ENCODE data around the gene SHCBP1L. TPM values are rescaled to one million over a fixed set of nuclear protein-coding genes. Genes with fewer than 3 reads are reported as not detected.

SHCBP1L gene
- total RNA-seq, 4 donors from 2014 or later: 1.0 TPM; not detected in 3

DNA sequence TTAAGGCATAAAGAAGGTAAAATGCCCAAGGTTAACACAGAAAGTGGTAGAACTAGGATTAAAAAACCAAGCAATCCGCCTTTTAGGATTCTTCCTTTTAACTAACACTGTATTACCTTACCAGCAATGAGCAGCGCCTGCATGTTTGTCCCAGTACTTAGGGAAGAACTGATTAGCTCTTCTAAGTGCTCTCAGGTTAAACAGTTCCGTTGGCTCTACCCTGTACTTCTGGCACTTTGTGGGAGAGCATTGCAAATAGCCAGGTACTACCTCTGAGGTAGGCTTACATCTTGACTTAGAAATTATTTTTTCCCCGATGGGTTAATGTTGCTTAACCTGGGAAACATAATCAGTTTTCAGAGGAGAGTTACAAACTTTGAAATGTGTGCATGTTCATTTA is 92.3 kb downstream of the SHCBP1L start:
- no peak for DNase-seq
- Histone ChIP-seq H3K36me3 (no peaks in the 10 kb centered on the region), H3K27me3 (no peaks in the 10 kb centered on the region), H3K9me3 (no peaks in the 10 kb centered on the region), H3K4me3 (no peak overlapping the region), H3K4me1 (no peaks in the 10 kb centered on the region), H3K27ac (no peak overlapping the region)
- intact Hi-C loops (cut with DNase I; ENCODE audit: low total_unique reads): no loop called here
- TF ChIP-seq, protein P1, sequence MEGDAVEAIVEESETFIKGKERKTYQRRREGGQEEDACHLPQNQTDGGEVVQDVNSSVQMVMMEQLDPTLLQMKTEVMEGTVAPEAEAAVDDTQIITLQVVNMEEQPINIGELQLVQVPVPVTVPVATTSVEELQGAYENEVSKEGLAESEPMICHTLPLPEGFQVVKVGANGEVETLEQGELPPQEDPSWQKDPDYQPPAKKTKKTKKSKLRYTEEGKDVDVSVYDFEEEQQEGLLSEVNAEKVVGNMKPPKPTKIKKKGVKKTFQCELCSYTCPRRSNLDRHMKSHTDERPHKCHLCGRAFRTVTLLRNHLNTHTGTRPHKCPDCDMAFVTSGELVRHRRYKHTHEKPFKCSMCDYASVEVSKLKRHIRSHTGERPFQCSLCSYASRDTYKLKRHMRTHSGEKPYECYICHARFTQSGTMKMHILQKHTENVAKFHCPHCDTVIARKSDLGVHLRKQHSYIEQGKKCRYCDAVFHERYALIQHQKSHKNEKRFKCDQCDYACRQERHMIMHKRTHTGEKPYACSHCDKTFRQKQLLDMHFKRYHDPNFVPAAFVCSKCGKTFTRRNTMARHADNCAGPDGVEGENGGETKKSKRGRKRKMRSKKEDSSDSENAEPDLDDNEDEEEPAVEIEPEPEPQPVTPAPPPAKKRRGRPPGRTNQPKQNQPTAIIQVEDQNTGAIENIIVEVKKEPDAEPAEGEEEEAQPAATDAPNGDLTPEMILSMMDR (IDR thresholded peaks at IDR 0.05): no peak
- no peak for TF ChIP-seq POLR2A (IDR thresholded peaks at IDR 0.05)

DNA sequence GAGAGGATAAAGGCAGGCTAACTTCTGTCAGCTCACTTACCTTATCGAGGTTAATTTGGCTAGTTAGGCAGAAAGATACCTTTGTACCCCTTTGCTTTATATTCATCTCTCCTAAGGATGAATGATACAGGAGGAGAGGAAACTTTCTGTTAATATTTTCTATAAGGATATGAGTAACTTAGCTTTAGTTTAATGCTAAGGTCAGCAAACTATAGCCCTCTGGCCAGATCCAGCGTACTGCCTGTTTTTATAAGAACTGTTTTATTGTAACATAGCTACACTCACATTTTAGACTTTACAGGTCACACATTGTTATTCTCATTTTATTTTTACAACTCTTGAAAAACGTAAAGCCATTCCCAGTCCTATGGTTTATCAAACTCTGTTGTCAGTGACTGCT is 95.8 kb downstream of the SHCBP1L start:
- intact Hi-C loops (cut with DNase I; ENCODE audit: low total_unique reads): no loop called here

DNA sequence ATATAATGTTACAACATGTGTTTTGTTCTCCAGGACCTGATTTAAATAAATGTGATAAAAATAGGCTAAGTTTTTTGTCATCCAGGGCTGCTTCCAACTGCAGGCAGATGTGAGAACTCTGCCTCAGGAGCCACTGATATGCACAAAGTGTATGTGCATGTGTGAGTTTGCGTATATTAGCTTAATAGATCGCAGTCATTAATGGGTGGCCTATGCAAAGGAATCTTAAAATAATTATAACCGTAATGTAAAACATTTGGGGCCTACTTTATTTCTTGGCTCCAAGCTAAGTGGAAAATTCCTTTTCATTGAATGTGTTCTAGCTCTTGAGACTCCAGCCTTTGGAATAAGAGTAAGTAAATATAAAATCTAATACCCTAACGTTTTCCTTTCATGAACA is 97.1 kb downstream of the SHCBP1L start:
- Histone ChIP-seq H3K27ac (no peak overlapping the region), H3K27me3 (no peaks in the 10 kb centered on the region), H3K36me3 (no peaks in the 10 kb centered on the region), H3K4me1 (no peaks in the 10 kb centered on the region), H3K4me3 (no peak overlapping the region), H3K9me3 (no peaks in the 10 kb centered on the region)
- DNase-seq: no peak
- intact Hi-C loops (cut with DNase I; ENCODE audit: low total_unique reads): no loop called here
- no peak for TF ChIP-seq POLR2A (IDR thresholded peaks at IDR 0.05)
- TF ChIP-seq, protein P1 (IDR thresholded peaks at IDR 0.05): no peak

More for the DNA sequence above, 95.8 kb downstream of the SHCBP1L start:
- no peak overlapping the region for H3K27ac ChIP-seq
- H3K4me3 ChIP-seq: no peak overlapping the region
- H3K27me3 ChIP-seq: no peaks in the 10 kb centered on the region
- H3K4me1 ChIP-seq: no peaks in the 10 kb centered on the region
- TF ChIP-seq, protein P1 (IDR thresholded peaks at IDR 0.05): no peak
- no peak for TF ChIP-seq POLR2A (IDR thresholded peaks at IDR 0.05)
- no peak for DNase-seq
- H3K9me3 ChIP-seq: no peaks in the 10 kb centered on the region
- no peaks in the 10 kb centered on the region for H3K36me3 ChIP-seq

DNA sequence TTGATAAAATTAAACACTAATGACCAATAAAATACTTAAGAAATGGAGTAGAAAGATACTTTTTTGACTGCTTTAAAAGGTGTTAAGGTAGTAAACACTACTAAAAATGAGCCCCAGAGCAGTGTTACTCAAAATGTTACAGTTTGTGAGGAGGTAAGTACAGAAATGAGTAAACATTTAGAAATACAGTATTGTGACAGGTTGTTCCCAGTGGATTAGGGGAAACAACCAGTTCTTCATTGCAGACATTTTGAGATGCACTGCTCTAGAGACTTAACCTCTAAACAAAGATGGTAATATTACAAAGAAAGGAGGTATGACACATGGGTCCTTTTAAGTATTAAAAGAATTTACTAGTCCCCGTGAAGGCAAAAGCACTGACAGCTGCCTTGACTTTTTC is 101.1 kb downstream of the SHCBP1L start:
- H3K36me3 ChIP-seq: no peaks in the 10 kb centered on the region
- H3K4me3 ChIP-seq: no peak overlapping the region
- no peaks in the 10 kb centered on the region for H3K9me3 ChIP-seq
- intact Hi-C loops (cut with DNase I; ENCODE audit: low total_unique reads): no loop called here
- no peak for DNase-seq
- no peak overlapping the region for H3K27ac ChIP-seq
- TF ChIP-seq, protein P1 (IDR thresholded peaks at IDR 0.05): no peak
- TF ChIP-seq POLR2A (IDR thresholded peaks at IDR 0.05): no peak
- H3K4me1 ChIP-seq: no peaks in the 10 kb centered on the region
- H3K27me3 ChIP-seq: no peaks in the 10 kb centered on the region

DNA sequence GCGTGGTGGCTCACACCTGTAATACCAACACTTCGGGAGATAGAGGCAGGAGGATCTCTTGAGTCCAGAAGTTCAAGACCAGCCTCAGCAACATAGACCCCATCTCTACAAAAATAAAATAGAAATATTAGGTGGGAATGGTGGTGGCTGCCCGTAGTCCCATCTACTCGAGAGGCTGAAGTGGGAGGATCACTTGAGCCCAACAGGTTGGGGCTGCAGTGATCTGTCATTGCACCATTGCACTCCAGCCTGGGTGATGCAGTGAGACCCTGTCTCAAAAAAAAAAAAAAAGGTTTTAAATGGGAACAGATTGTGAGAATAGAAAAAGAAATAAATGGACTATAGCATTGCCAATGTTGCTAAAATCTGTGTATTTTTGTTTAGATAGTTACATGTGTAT is 102.6 kb downstream of the SHCBP1L start:
- no peak for TF ChIP-seq POLR2A (IDR thresholded peaks at IDR 0.05)
- Histone ChIP-seq H3K36me3 (no peaks in the 10 kb centered on the region), H3K4me1 (no peaks in the 10 kb centered on the region), H3K4me3 (no peak overlapping the region), H3K27me3 (no peaks in the 10 kb centered on the region), H3K27ac (no peak overlapping the region), H3K9me3 (no peaks in the 10 kb centered on the region)
- intact Hi-C loops (cut with DNase I; ENCODE audit: low total_unique reads): no loop called here
- no peak for DNase-seq

Small RNAs within 50 kb of the gene (small RNA-seq; reads per million reads assigned to genes)
- gene HMGN1P4 (not detected), gene RNU6-41P (not detected)

Other genes starting within 250 kb of the SHCBP1L start
- gene NPL, start 163.4 kb downstream of the SHCBP1L start, total RNA-seq: 1 to 10 TPM in 2 of 4 donors, under 1 TPM in 2; 0.29 to 9.9 (median 4.4) TPM
- 100 to 1,000 TPM in 3 of 4 donors, 10 to 100 TPM in 1; 70.0 to 227 (median 151) TPM for gene DHX9, start 113.8 kb downstream of the SHCBP1L start, total RNA-seq
- 100 to 1,000 TPM; 130 to 315 (median 214) TPM for gene LAMC1, start 70.3 kb upstream of the SHCBP1L start, total RNA-seq
- gene LAMC2, start 233.1 kb upstream of the SHCBP1L start, total RNA-seq: 10 to 100 TPM in 1 of 4 donors, 1 to 10 TPM in 3; 2.1 to 17.4 (median 4.4) TPM

Data from uterus (tissue), 4 donors.